GM23248 (cell line): ENCODE data around the gene FILIP1. TPM values are rescaled to one million over a fixed set of nuclear protein-coding genes. Genes with fewer than 3 reads are reported as not detected.

ENCODE experiments used
- DNase-seq: peaks from one replicate; pipeline ENCODE4 v3.0.0-alpha.2; 2015
- H2AFZ ChIP-seq: fragments of 200-600 bp; sonication (generic); 2 replicates; pipeline ENCODE4 v1.6.1; 2016; ENCODE audit warnings: antibody characterized with exemption
- H3F3A ChIP-seq: fragments of 200-600 bp; sonication (generic); 2 replicates; pipeline ENCODE4 v1.6.1; 2016; ENCODE audit warnings: mild to moderate bottlenecking, antibody characterized with exemption, mixed run types; ENCODE audit not compliant: insufficient read depth
- H3K27ac ChIP-seq: fragments of 200-600 bp; sonication (generic); 2 replicates; pipeline ENCODE4 v1.5.1; 2016; ENCODE audit warnings: mild to moderate bottlenecking
- H3K27me3 ChIP-seq: fragments of 200-600 bp; sonication (generic); replicated peaks from 2 replicates; pipeline ENCODE4 v1.6.1; 2016; ENCODE audit warnings: mild to moderate bottlenecking; ENCODE audit not compliant: insufficient read depth
- H3K36me3 ChIP-seq: fragments of 200-600 bp; sonication (generic); 2 replicates; pipeline ENCODE4 v1.6.1; 2016; ENCODE audit warnings: low read depth, mild to moderate bottlenecking
- H3K4me1 ChIP-seq: fragments of 200-600 bp; sonication (generic); 2 replicates; pipeline ENCODE4 v1.6.1; 2016; ENCODE audit warnings: mild to moderate bottlenecking; ENCODE audit not compliant: insufficient read depth
- H3K4me2 ChIP-seq: fragments of 200-600 bp; sonication (generic); one replicate; pipeline ENCODE4 v1.6.1; 2016; ENCODE audit warnings: mild to moderate bottlenecking; ENCODE audit not compliant: unreplicated experiment
- H3K4me3 ChIP-seq: fragments of 200-600 bp; sonication (generic); 2 replicates; pipeline ENCODE4 v1.5.1; 2016; ENCODE audit warnings: mild to moderate bottlenecking
- H3K79me2 ChIP-seq: fragments of 200-600 bp; sonication (generic); 2 replicates; pipeline ENCODE4 v1.6.1; 2016; ENCODE audit warnings: mild to moderate bottlenecking; ENCODE audit not compliant: insufficient read depth
- H3K9ac ChIP-seq: fragments of 200-600 bp; sonication (generic); 2 replicates; pipeline ENCODE4 v1.6.1; 2016; ENCODE audit warnings: mild to moderate bottlenecking
- H3K9me2 ChIP-seq: fragments of 200-600 bp; sonication (generic); 2 replicates; pipeline ENCODE4 v1.6.1; 2016; ENCODE audit warnings: mixed run types, mild to moderate bottlenecking, moderate library complexity; ENCODE audit not compliant: insufficient read depth
- H3K9me3 ChIP-seq: fragments of 200-600 bp; sonication (generic); one replicate; pipeline ENCODE4 v1.6.1; 2017; ENCODE audit warnings: low read depth
- H4K20me1 ChIP-seq: fragments of 200-600 bp; sonication (generic); 2 replicates; pipeline ENCODE4 v1.6.0; 2016; ENCODE audit not compliant: insufficient read depth
- EZH2 ChIP-seq: fragments of 200-600 bp; sonication (generic); IDR thresholded peaks from 2 replicates; pipeline ENCODE4 v1.6.1; 2018; ENCODE audit warnings: antibody characterized with exemption, mild to moderate bottlenecking; ENCODE audit not compliant: insufficient read depth, poor library complexity, severe bottlenecking
- EZH2phosphoT487 ChIP-seq: fragments of 200-600 bp; sonication (generic); IDR thresholded peaks from 2 replicates; pipeline ENCODE4 v1.6.1; 2018; ENCODE audit warnings: antibody characterized with exemption, moderate library complexity, mild to moderate bottlenecking, low read depth; ENCODE audit not compliant: insufficient read depth
- WGBS, 2 experiments: methylation state at CpG; one replicate each; pipeline ENCODE4 v1.1.6; 2015 to 2017; ENCODE audit warnings: low lambda C conversion rate in 2 of 2, low coverage in 1 of 2; ENCODE audit errors: missing lambda C conversion rate in 2 of 2; 5-methylcytosine and 5-hydroxymethylcytosine counted together
- in situ Hi-C: fragments of 300-500 bp; cut with MboI; formaldehyde crosslinking; loops from 2 replicates; pipeline ENCODE4 v1.15.0; 2020
- polyA plus RNA-seq: library from polyadenylated mRNA; unstranded; fragments of >200 nt; fragmentation: Nextera tagmentation; extraction: Ambion mirVana; gene quantifications from 2 replicates; pipeline ENCODE4 v1.2.1, GENCODE V29; 2016
- total RNA-seq: library from RNA; depleted of rRNA; stranded (reverse); fragments of >200 nt; shearing (Covaris generic); gene quantifications from 2 replicates; pipeline ENCODE4 v1.2.3, GENCODE V29; 2014

FILIP1 gene
- total and polyA plus RNA-seq, 2 experiments from 2014 or later, result under 0.01 TPM; not detected in 1

DNA sequence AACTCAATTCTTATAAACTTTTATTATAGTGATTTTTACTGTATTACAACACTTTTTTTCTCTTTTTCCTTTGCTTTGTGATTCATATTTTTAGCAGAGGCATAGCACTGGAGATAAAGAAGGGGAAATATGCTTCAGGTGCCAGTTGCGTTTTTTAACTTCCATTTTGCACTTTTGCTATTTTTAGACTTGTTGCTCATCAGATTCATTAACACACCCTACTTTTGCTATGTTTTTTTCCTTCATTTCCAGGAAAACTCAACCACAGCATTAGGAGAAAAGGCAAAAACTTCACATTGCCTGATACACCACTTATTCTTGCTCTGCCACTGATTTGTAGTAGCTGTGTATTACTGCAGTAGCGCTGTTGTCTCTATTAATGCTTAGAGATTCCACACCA, 201.0 kb downstream of the FILIP1 start:
- in situ Hi-C loops, result loop anchor here (10.0 kb wide), 1 partner anchor 242 kb away; no protein-coding TSS in a partner anchor
- WGBS, 2 experiments, result 92 to 99% methylated on average over 2 of the region's 2 CpGs
- Histone ChIP-seq H4K20me1 (no peaks in the 10 kb centered on the region), H3F3A (no peaks in the 10 kb centered on the region), H3K9ac (no peak overlapping the region), H3K4me3 (no peak overlapping the region), H3K27me3 (no peaks in the 10 kb centered on the region), H3K36me3 (no peaks in the 10 kb centered on the region), H3K4me2 (no peak overlapping the region), H3K79me2 (no peaks in the 10 kb centered on the region), H3K27ac (no peak overlapping the region), H3K4me1 (no peaks in the 10 kb centered on the region), H3K9me3 (no peaks in the 10 kb centered on the region), H2AFZ (no peak overlapping the region), H3K9me2 (no peaks in the 10 kb centered on the region)
- no peak for DNase-seq
- no peak for TF ChIP-seq EZH2
- TF ChIP-seq EZH2phosphoT487, result no peak

DNA sequence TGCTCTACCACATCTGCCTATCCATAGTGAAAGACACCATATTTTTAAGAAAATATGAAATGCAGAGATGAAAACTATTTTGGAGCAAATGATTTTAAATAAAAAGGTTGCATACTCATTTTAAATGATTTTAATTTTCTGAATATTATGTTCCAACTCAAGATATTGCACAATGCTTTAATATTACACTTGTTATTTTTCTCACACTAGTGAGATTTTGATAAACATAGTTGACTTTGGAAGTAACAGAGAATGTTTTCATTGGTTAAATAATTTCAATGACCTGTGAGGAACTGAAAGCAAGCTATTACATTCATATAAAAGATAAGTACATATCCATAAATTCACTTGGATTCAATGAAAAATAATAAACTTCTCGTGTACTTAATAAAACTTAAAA, 201.9 kb downstream of the FILIP1 start:
- TF ChIP-seq EZH2phosphoT487, result no peak
- no peak for TF ChIP-seq EZH2
- H4K20me1 ChIP-seq, result no peaks in the 10 kb centered on the region
- H3K27ac ChIP-seq, result no peak overlapping the region
- no peaks in the 10 kb centered on the region for H3K4me1 ChIP-seq
- H3K79me2 ChIP-seq, result no peaks in the 10 kb centered on the region
- WGBS, 2 experiments, result 64 to 71% methylated on average over 1 of the region's 1 CpG
- no peaks in the 10 kb centered on the region for H3K9me2 ChIP-seq
- H3K4me2 ChIP-seq, result no peak overlapping the region
- no peaks in the 10 kb centered on the region for H3K9me3 ChIP-seq
- in situ Hi-C loops, result loop anchor here (10.0 kb wide), 1 partner anchor 243 kb away; no protein-coding TSS in a partner anchor
- H2AFZ ChIP-seq, result no peak overlapping the region
- H3K9ac ChIP-seq, result no peak overlapping the region
- no peaks in the 10 kb centered on the region for H3K27me3 ChIP-seq
- H3F3A ChIP-seq, result no peaks in the 10 kb centered on the region
- H3K36me3 ChIP-seq, result no peaks in the 10 kb centered on the region
- no peak overlapping the region for H3K4me3 ChIP-seq
- DNase-seq, result no peak

DNA sequence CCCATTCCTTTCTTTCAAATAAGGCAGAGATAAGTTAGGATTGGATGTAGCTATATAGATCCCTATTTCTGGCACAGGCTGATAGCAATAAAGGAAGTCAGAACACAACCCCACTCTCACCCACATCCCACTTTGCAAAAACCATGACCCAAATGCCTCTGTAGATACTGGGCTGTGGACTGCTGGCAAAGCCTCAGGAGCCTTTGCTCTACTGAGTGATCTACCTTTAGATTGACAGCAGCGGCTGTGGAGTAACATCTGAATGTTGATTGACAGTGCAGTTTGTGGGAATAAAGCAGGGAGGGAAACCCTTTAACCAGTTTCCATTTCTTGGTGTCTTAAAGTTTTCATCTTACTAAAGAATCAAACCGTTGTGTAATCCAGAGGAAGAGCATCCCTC, 202.3 kb downstream of the FILIP1 start:
- H3K4me2 ChIP-seq, result no peak overlapping the region
- in situ Hi-C loops, result loop anchor here (10.0 kb wide), 1 partner anchor 243 kb away; no protein-coding TSS in a partner anchor
- H3K4me3 ChIP-seq, result no peak overlapping the region
- no peaks in the 10 kb centered on the region for H3K9me3 ChIP-seq
- no peaks in the 10 kb centered on the region for H3K27me3 ChIP-seq
- no peak for TF ChIP-seq EZH2phosphoT487
- no peak for TF ChIP-seq EZH2
- no peaks in the 10 kb centered on the region for H3F3A ChIP-seq
- 70 to 79% methylated on average over 2 of the region's 2 CpGs for WGBS, 2 experiments
- no peak overlapping the region for H2AFZ ChIP-seq
- H3K36me3 ChIP-seq, result no peaks in the 10 kb centered on the region
- H3K4me1 ChIP-seq, result no peaks in the 10 kb centered on the region
- no peaks in the 10 kb centered on the region for H4K20me1 ChIP-seq
- H3K79me2 ChIP-seq, result no peaks in the 10 kb centered on the region
- H3K9me2 ChIP-seq, result no peaks in the 10 kb centered on the region
- no peak overlapping the region for H3K9ac ChIP-seq
- no peak for DNase-seq
- H3K27ac ChIP-seq, result no peak overlapping the region

DNA sequence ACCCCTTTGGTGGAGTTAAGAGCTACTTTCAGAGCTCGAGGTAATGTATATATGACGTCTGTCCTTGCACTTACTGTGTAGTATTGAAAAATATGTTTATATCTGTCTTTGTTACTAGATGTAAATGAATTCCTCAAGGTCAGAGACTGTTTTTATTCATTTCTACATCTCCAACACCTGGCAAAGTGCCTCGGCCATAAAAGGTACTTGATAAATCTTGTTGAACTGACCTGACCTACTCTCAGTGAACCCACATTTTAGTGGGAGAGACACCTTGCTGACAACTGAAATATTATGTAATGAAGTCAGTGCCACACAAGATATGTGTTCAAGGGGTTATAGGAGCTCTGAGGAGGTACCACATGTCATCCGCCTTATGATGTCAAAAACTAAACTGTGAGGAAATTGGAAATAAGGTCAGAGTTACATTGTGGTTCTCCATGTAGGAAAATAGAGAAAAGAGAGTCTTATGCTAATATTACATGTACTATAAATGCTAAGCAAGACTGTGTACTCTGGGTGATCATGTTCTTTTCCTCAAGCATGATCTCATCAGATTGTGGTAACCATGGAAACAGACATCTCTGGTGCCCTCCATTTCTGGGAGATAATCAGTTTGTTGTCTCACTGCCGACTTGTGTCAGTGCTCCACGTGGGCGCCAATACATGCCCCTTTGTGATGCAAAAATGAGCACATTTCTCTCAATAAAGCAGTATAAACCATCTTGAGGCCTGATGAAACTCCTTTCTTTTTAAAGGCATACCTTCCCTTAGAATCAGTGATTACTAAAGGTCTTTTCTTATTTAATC, 203.3 kb downstream of the FILIP1 start:
- Histone ChIP-seq H3K27ac (no peak overlapping the region), H3K9me2 (no peaks in the 10 kb centered on the region), H3K27me3 (no peaks in the 10 kb centered on the region), H3K79me2 (peaks cover 6% of the 10 kb centered on the region), H3K4me1 (peaks cover 5% of the 10 kb centered on the region; the same call in 1 of the 2 replicates), H3K9me3 (no peaks in the 10 kb centered on the region), H3K9ac (no peak overlapping the region), H3K4me3 (no peak overlapping the region), H2AFZ (no peak overlapping the region), H3F3A (no peaks in the 10 kb centered on the region), H3K36me3 (no peaks in the 10 kb centered on the region), H4K20me1 (no peaks in the 10 kb centered on the region), H3K4me2 (no peak overlapping the region)
- DNase-seq, result peak; percentile 24
- WGBS, 2 experiments, result 65 to 68% methylated on average over 7 of the region's 7 CpGs
- no peak for TF ChIP-seq EZH2phosphoT487
- no peak for TF ChIP-seq EZH2
- in situ Hi-C loops, result loop anchor here (10.0 kb wide), 1 partner anchor 244 kb away; no protein-coding TSS in a partner anchor
